ENCODE measurements around the gene GATA6.
"Not testable (repeated sequence)": the region's sequence is repeated elsewhere in the genome, so short reads cannot be mapped to it uniquely, and the experiment has no call there.

The GATA6 gene

DNA sequence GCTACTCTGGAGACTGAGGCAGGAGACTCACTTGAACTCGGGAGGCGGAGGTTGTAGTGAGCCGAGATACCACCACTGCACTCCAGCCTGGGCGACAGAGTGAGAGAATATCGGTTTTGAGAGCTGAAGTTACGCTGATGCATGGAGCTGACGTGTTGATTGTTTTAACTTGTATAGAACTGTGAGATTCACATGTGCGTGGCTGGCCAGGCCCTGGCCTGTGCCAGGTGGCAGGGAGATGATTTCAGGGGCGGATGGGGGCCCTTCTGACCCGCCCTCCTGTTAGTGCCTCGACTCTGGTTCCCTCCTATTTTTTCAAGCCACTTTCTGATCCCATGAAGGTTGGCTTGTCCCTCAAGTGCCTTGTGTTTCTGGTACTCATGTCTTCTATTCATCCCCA lies 25.7 kb downstream of the GATA6 start:
- H2AFZ ChIP-seq (ENCODE audit: low read depth, low read length, severe bottlenecking), result no peak overlapping the region
- no peak overlapping the region for H3K4me2 ChIP-seq (ENCODE audit: low read depth, low read length, poor library complexity, severe bottlenecking)
- no peaks in the 10 kb centered on the region for H3K27me3 ChIP-seq (ENCODE audit: low read length)
- H3K9ac ChIP-seq (ENCODE audit: low read length), result no peak overlapping the region
- H3K9me3 ChIP-seq (ENCODE audit: insufficient read depth, low read length), result no peaks in the 10 kb centered on the region
- no peak overlapping the region for H3K27ac ChIP-seq (ENCODE audit: low read depth, low read length)
- no peak overlapping the region for H3K4me3 ChIP-seq (ENCODE audit: insufficient read depth, low read length, poor library complexity, severe bottlenecking)
- no peaks in the 10 kb centered on the region for H4K20me1 ChIP-seq (ENCODE audit: low read depth, low read length)
- H3K79me2 ChIP-seq (ENCODE audit: insufficient read depth, low read length), result no peaks in the 10 kb centered on the region
- H3F3A ChIP-seq (ENCODE audit: insufficient read depth), result no peaks in the 10 kb centered on the region
- no peak for TF ChIP-seq EZH2phosphoT487 (conservative IDR thresholded peaks at IDR 0.05; ENCODE audit: low read length)
- TF ChIP-seq, protein P1, sequence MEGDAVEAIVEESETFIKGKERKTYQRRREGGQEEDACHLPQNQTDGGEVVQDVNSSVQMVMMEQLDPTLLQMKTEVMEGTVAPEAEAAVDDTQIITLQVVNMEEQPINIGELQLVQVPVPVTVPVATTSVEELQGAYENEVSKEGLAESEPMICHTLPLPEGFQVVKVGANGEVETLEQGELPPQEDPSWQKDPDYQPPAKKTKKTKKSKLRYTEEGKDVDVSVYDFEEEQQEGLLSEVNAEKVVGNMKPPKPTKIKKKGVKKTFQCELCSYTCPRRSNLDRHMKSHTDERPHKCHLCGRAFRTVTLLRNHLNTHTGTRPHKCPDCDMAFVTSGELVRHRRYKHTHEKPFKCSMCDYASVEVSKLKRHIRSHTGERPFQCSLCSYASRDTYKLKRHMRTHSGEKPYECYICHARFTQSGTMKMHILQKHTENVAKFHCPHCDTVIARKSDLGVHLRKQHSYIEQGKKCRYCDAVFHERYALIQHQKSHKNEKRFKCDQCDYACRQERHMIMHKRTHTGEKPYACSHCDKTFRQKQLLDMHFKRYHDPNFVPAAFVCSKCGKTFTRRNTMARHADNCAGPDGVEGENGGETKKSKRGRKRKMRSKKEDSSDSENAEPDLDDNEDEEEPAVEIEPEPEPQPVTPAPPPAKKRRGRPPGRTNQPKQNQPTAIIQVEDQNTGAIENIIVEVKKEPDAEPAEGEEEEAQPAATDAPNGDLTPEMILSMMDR (IDR thresholded peaks at IDR 0.05; ENCODE audit: insufficient read depth, low read length, poor library complexity, severe bottlenecking), result no peak
- no peaks in the 10 kb centered on the region for H3K36me3 ChIP-seq (ENCODE audit: low read length)
- H3K9me2 ChIP-seq (replicated peaks; ENCODE audit: insufficient read depth, low read length), result no peaks in the 10 kb centered on the region

DNA sequence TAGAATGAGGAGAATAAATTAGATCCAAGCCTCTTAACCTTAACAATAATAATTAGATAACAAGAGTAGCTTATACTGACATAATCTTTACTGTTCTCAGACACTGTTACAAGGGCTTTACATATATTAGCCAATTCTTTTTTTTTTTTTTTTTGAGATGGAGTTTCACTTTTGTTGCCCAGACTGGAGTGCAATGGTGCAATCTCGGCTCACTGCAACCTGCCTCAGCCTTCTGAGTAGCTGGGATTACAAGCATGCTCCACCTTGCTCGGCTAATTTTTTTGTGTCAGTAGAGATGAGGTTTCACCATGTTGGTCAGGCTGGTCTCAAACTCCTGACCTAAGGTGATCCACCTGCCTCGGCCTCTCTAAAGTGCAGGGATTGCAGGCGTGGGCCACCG lies 27.6 kb downstream of the GATA6 start:
- not testable (repeated sequence) for H3K27me3 ChIP-seq (ENCODE audit: low read length); H4K20me1 ChIP-seq (ENCODE audit: low read depth, low read length); H3K9me3 ChIP-seq (ENCODE audit: insufficient read depth, low read length); H3K4me2 ChIP-seq (ENCODE audit: low read depth, low read length, poor library complexity, severe bottlenecking); H2AFZ ChIP-seq (ENCODE audit: low read depth, low read length, severe bottlenecking); H3K9me2 ChIP-seq (replicated peaks; ENCODE audit: insufficient read depth, low read length); H3K79me2 ChIP-seq (ENCODE audit: insufficient read depth, low read length); H3K36me3 ChIP-seq (ENCODE audit: low read length); H3F3A ChIP-seq (ENCODE audit: insufficient read depth); H3K9ac ChIP-seq (ENCODE audit: low read length); H3K4me3 ChIP-seq (ENCODE audit: insufficient read depth, low read length, poor library complexity, severe bottlenecking); H3K27ac ChIP-seq (ENCODE audit: low read depth, low read length)

DNA sequence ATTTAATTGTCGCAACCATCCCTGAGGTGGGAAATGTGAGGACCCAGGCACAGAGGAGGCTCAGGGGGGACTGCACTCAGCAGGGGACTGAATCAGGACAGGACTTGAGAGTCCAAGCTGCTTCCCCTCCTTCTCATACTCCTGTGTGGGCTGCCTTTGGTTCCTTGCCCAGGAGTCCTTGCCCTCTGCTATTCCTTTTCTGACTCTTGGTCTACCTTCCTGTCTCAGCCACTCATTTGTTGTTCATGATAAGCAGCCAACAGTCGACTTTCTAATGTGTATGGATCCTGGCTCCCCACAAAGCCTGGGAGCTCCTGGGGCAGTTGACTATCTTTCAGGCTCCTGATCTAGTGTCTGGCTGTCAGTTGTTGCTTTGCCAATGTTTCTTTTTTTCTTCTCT lies 28.3 kb downstream of the GATA6 start:
- TF ChIP-seq, protein P1 (IDR thresholded peaks at IDR 0.05; ENCODE audit: insufficient read depth, low read length, poor library complexity, severe bottlenecking), result no peak
- no peak for TF ChIP-seq EZH2phosphoT487 (conservative IDR thresholded peaks at IDR 0.05; ENCODE audit: low read length)
- no peaks in the 10 kb centered on the region for H3K36me3 ChIP-seq (ENCODE audit: low read length)
- H3K9me3 ChIP-seq (ENCODE audit: insufficient read depth, low read length), result no peaks in the 10 kb centered on the region
- H2AFZ ChIP-seq (ENCODE audit: low read depth, low read length, severe bottlenecking), result no peak overlapping the region
- no peaks in the 10 kb centered on the region for H3K27me3 ChIP-seq (ENCODE audit: low read length)
- H4K20me1 ChIP-seq (ENCODE audit: low read depth, low read length), result no peaks in the 10 kb centered on the region
- no peak overlapping the region for H3K4me3 ChIP-seq (ENCODE audit: insufficient read depth, low read length, poor library complexity, severe bottlenecking)
- no peaks in the 10 kb centered on the region for H3F3A ChIP-seq (ENCODE audit: insufficient read depth)
- H3K79me2 ChIP-seq (ENCODE audit: insufficient read depth, low read length), result no peaks in the 10 kb centered on the region
- no peak overlapping the region for H3K27ac ChIP-seq (ENCODE audit: low read depth, low read length)
- H3K4me2 ChIP-seq (ENCODE audit: low read depth, low read length, poor library complexity, severe bottlenecking), result no peak overlapping the region
- no peaks in the 10 kb centered on the region for H3K9me2 ChIP-seq (replicated peaks; ENCODE audit: insufficient read depth, low read length)
- H3K9ac ChIP-seq (ENCODE audit: low read length), result no peak overlapping the region

DNA sequence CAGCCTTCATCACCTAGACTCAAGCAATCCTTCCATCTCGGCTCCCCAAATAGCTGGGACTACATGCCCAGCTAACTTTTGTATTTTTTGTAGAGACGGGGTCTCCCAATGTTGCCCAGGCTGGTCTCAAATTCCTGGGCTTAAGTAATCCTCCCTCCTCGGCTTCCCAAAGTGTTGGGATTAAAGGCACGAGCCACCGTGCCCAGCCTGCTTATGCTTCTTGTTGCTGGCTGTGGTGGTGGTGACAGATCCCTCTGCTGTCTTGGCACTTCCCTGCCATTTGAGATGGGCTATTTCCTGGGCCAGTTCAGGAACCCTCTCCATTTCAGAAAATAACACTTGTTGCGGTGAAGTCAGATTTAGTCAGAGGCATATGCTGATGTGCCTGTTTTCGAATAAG lies 28.8 kb downstream of the GATA6 start:
- Histone ChIP-seq H3K9me3 (ENCODE audit: insufficient read depth, low read length) (no peaks in the 10 kb centered on the region), H3F3A (ENCODE audit: insufficient read depth) (no peaks in the 10 kb centered on the region), H3K9ac (ENCODE audit: low read length) (no peak overlapping the region), H3K79me2 (ENCODE audit: insufficient read depth, low read length) (no peaks in the 10 kb centered on the region), H3K9me2 (replicated peaks; ENCODE audit: insufficient read depth, low read length) (no peaks in the 10 kb centered on the region), H3K4me3 (ENCODE audit: insufficient read depth, low read length, poor library complexity, severe bottlenecking) (no peak overlapping the region), H2AFZ (ENCODE audit: low read depth, low read length, severe bottlenecking) (no peak overlapping the region), H3K4me2 (ENCODE audit: low read depth, low read length, poor library complexity, severe bottlenecking) (no peak overlapping the region), H3K36me3 (ENCODE audit: low read length) (no peaks in the 10 kb centered on the region), H3K27ac (ENCODE audit: low read depth, low read length) (no peak overlapping the region), H4K20me1 (ENCODE audit: low read depth, low read length) (no peaks in the 10 kb centered on the region), H3K27me3 (ENCODE audit: low read length) (no peaks in the 10 kb centered on the region)
- no peak for TF ChIP-seq EZH2phosphoT487 (conservative IDR thresholded peaks at IDR 0.05; ENCODE audit: low read length)
- TF ChIP-seq, protein P1 (IDR thresholded peaks at IDR 0.05; ENCODE audit: insufficient read depth, low read length, poor library complexity, severe bottlenecking), result no peak
